DMS79 (cell line): ENCODE results near the gene SLC25A36.
A peak's percentile ranks its signal among the peaks of the same experiment; 100 is the strongest.
"Not testable (repeated sequence)": the region's sequence is repeated elsewhere in the genome, so short reads cannot be mapped to it uniquely, and the experiment has no call there.

Experiments
- DNase-seq: peaks from one replicate; lab custom pipeline; 2025; lab: John Stamatoyannopoulos, UW

Gene SLC25A36

DNA sequence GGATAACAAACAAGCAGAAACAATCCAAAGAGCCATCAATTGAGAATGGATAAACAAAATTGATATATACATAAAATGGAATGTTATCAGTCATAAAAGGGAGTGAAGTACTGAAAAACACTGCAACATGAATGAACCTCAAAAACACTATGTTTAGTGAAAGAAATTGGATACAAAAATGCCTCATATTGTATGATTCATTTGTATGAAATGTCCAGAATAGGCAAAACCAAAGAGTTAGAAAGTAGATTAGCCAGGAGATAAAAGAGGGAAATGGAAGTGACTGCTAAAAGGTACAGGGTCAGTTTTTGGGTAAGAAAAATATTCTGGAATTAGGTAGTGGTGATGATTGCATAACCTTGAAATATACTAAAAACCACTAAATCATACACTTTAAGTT, 9.8 kb upstream of the SLC25A36 start:
- no peak for DNase-seq

DNA sequence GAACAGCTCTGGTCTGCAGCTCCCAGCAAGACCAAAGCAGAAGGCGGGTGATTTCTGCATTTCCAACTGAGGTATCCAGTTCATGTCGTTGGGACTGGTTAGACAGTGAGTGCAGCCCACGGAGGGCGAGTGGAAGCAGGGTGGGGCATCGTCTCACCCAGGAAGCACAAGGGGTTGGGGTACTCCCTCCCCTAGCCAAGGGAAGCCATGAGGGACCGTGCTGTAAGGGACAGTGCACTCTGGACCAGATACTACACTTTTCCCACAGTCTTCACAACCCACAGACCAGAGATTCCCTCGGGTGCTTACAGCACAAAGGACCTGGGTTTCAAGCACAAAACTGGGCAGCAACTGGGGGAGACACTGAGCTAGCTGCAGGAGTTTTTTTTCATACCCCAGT, 8.5 kb upstream of the SLC25A36 start:
- DNase-seq = no peak

DNA sequence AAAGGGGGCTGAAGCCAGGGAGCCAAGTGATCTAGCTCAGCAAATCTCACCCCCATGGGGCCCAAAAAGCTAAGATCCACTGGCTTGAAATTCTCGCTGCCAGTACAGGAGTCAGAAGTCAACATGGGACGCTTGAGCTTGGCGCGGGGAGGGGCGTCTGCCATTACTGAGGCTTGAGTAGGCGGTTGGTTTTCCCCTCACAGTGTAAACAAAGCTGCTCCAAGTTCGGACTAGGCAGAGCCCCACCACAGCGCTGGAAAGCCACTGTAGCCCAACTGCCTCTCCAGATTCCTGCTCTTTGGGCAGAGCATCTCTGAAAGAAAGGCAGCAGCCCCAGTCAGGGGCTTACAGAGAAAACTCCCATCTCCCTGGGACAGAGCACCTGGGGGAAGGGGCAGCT, 8.1 kb upstream of the SLC25A36 start:
- no peak for DNase-seq

DNA sequence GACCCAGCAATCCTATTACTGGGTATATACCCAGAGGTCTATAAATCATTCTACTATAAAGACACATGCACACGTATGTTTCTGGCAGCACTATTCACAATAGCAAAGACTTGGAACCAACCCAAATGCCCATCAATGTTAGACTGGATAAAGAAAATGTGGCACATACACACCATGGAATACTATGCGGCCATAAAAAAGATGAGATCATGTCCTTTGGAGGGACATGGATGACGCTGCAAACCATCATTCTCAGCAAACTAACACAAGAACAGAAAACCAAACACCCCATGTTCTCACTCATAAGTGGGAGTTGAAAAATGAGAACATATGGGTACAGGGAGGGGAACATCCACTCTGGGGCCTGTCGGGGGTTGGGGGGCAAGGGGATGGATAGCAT, 2.3 kb upstream of the SLC25A36 start:
- not testable (repeated sequence) for DNase-seq

DNA sequence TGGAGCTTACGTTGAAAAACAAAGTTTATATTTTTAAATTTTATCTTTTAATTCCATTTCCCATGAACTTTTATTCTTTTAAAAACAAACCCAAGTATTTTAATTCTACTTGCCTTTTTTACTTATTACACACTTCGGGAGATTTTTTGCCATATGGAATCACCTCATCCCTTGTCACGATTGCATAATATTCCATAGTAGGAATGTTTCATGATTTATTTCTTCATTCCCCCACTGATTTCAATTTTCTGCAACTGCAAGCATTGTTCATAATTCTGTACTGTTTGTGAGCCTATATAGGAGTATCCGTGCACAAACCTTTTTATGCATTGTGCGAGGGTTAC, 574 bp upstream of the SLC25A36 start:
- DNase-seq = no peak

DNA sequence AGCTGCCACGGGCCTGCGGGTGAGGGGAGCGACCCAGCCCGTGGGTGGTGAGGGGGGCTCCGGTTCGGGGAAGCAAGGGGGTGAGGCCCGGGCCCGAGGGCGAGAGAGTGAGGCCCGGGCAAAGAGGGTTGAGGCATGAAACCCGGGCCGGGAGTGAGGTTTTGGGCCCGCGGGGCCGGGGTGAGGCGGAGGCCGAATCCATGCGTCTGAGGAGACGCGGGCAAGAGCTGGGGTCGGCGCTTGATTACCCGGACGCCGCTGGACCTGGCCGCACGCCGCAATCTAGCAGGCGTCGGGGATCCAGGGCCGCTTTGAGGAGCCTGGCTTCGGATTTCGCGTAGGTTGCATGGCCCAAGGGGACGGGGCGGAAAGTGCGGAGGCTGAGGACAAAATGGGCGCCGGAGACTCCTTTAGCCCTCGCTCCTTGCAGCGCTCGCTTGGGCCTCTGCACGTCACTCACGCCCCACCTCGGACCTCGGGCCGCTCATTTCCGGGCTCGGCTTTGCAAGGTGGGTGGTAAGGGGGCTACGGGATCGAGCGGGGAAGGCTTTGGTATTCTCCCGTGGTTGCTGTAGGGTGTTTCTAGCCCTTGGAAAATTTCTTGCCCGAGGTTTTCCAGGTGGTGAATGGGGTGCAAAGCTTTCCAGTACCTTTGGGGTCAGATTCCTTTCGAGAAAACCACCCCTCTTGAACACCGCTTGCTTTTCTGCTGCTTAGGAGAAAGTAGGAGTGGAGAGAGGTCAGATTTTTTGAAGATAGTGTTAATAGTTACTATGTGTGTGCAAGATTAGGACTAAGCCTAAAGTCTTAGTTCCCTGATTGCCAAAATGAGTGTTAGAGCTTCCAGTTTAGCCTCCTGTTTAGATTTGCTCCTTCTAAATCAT, 827 bp downstream of the SLC25A36 start:
- peak; percentile 53 for DNase-seq

DNA sequence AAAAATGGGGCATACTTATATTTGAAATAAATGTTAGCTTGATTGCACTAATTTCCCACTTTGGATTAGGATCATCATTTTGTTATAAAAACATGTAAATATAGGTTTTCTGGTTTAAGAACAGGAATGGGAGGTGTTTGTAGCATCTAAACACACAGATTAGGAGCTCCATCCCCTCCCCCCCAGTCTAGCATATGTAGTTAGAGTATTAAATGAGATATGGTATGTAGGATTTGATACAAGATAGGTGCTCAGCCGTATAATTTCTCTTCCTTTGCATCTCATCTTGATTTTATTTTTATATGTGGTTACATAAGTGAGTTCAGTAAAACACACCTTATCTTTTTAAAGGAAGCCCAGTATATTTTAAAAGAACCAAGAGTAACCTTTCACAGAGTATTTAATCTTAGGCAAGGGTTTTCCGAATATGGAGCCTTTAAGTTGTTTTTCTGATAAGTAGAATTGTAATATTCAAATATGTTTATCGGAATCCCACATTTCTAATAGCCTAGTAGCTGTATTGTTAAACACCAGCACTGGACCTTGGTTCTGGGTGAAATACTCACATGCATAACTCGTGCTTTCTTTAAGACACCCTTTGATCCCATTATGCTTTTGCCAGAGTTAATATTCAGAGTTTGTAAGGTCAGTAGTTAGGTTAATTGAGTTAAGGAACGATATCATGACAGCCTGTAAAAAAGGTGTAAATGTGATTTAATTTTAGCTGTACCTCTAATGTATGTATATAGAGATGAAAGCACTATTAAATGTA, 2.3 kb downstream of the SLC25A36 start:
- no peak for DNase-seq

DNA sequence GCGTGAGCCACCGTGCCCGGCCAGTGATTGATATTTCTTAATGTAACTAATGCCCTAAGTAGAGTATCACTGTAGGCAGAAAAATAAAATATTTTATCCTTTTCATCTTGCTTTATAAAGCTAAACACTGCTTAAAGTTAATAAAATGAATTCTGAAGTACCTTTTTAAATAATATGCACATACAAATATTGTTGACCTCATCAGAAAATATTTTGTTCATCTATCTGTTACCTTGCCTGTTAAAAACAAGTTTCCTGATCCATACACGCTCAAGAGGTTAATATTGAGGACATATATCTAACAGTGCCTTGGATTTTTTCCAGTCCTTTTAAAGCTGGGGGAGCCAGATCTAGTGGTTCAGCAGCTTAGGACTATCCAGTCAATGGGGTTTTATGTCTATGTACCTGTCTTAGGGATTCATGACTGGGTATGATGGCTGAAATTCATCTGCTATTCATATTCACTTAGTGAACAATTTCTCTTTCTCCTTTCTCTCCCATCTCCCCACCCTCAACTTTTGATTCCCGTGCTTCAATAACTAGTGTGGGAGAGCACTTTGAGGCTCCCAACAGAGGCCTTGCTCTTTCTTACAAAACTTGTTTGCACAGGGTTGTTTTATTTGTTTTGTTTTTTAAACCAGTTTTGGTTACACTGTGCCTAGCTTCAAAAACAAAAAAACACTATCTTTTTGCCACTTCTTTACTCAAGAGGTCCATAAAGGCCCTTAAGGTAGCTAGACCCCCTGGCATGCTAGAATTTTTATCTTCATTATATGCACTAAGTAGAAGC, 7.0 kb downstream of the SLC25A36 start:
- DNase-seq = no peak

DNA sequence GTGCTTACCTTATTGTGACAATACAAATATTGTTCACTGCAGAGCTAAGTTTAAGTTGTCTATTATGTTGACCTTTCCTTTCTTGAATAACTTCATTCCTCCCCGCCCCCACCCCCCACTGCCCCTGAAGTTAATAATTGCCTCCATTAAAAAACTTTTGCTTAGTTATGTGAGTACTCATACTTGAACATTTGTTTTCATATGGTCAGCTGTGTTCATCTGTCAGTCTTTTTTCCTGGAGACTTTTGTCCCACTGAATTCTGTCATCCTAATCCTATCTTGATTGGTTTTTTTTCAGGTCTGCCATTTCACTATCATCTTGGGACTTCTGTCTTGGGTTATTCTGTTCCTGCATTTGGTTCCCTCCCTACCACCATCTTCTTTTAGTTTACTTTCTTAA, 8.5 kb downstream of the SLC25A36 start:
- DNase-seq = no peak

DNA sequence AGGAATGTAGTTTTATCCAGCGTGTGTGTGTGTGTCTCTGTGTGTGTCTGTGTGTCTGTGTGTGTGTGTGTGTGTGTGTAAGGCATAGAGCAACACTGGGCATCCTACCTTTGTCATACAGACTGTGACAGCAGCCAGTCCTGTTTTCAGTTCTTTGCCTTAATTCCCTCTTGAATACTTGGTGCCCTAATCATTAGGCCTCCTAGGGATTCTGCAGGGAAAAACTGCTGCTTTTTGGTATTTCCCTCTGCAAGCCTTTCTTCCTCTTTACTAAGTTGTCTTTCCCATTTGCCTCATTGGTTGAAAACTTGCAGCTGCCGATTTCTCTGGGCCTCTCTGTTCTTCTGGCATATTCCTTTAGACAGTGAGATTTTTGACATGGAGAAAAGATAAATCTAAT, 9.2 kb downstream of the SLC25A36 start:
- DNase-seq = no peak

DNA sequence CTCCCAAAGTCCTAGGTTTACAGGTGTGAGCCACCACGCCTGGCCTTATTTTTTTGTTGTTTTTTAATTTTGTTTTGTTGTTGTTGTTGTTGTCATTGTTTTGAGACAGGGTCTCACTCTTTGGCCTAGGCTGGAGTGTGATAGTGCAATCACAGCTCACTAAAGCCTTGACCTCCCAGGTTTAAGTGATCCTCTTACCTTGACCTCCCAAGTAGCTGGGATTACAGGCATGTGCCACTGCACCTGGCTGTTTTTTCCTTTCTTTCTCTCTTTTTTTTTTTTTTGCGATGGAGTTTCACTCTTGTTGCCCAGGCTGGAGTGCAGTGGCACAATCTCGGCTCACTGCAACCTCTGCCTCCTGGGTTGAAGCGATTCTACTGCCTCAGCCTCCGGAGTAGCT, 10.1 kb downstream of the SLC25A36 start:
- DNase-seq = not testable (repeated sequence)

DNA sequence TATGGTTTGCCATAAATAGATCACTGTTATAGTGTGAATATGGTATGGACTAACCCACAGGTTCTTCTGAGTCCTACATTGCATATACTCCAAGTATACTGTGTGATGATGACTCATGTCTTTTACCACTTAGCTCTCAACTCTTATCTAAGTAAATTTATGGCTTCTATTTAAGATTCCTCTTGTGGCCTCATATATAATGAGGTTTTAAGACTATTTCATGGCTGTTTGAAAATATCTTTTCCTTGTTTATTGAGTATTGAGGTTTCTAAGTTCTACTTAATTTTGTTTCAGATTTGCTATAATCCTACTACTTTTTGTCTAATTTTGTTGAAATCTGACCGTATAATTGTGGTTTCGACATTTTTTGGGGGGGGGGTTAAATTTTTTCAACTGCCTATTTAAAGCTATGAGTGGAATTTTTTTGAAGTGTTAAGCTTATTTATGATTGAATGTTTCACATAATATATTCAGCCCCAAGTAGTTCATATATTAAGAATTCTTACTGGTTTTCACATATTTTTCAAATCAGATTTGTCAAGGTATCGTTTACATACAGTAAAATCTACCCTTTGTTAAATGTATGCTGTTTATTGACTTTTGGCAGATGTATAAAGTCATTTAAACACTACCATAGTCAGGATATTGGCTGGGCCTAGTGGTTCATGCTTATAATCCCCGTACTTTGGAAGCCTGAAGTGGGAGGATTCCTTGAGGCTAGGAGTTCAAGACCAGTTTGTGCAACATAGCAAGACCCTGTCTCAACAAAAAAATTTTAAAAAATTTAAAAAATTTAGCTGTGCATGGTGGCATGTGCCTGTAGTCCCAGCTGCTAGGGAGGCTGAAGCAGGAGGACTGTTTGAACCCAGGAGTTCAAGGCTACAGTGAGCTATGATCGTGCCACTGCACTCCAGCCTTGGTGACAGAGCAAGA, 11.7 kb downstream of the SLC25A36 start:
- DNase-seq = no peak

DNA sequence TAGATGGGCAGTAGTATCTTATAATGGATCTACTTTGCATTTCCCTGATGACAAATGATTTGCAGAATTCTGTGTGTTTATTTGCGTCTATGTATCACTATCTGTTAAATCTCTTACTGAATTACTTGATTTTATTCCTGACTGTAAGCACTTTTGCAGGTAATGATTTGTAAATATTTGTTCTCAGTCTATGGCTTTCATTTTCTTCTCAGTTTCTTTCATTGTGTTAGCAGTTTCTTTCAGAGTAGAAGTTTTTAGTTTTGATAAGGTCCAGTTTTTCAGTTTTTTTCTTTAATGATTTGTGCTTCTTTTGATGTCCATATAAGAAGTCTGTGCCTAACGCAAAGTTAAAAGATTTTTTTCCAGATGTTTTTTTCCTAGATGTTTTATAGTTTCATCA, 12.9 kb downstream of the SLC25A36 start:
- no peak for DNase-seq

DNA sequence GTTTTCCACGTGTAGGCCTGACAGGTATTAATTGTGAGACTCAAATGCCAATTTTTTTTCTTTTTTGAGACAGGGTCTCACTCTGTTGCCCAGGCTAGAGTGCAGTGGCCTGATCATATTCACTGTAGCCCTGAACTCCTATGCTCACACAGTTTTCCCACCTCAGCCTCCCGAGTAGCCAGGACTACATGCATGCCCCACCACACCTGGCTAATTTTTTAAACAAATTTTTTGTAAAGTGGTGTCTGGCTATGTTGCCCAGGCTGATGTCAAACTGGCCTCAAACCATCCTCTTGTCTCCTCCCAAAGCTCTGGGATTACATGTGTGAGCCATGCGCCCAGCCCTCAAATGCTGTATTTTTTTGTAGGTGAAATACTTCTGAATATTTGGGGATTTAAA, 14.0 kb downstream of the SLC25A36 start:
- DNase-seq = no peak

DNA sequence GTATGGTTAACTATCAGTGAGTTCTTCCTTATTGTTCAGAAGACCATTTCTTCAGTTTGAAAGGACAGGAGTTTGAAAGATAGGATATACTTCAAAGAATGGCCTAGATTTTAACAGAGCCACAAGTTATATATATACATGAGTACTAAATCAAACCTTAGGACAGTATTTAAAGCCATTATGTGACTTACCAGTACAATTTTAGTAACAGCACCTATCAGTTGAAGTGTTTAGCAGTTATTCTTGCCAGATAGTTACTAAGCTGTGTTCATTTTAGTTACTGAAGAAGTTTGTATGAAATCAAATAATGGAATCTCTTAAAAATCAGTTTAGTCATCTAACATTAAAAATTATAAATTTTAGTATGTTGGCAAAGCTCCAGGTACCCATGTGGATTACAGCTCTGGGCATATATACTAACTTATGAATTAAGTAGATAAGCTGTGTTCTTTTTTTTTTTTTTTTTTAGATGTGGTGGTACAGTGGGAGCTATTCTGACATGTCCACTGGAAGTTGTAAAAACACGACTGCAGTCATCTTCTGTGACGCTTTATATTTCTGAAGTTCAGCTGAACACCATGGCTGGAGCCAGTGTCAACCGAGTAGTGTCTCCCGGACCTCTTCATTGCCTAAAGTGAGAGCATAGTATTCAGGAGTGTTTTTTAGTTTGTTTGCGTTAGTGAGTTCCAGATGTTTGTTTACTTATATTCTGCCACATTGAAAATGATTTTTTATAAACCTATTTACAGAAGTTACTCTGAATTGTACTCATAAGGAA, 14.6 kb downstream of the SLC25A36 start:
- DNase-seq = no peak

DNA sequence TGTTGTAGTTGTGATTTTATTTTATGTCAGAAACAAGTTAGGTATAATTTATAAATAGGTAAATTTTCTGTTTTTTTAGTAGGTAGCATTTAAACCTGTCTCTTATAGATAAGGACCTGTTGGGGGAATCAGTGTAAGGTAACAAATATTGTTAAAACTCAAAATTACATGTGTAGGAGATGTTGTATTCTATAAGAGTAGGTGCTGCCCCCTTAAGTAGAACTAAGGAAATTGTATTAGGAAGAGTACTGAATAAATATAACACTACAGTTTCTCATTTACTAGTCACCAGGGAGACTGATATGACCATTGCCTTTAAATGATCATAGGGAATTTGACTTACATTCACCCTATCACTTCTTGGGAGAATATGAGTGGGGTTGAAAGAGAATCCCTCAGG, 31.2 kb downstream of the SLC25A36 start:
- DNase-seq = no peak

DNA sequence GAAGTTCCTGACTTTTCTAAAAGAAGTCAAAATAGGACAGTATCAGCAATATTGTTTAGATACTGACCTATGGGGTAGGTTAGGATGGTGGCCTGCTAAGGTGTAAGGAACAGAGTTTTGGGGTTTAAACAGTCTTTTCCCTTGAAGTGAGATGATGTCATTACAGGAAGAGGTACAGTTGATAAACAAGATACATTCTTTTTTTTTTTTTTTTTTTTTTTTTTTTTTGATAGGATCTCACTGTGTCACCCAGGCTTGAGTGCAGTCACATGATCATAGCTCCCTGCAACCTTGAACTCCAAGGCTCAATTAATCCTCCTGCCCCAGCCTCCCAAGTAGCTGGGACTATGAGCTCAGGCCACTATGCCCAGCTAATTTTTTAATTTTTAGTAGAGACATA, 33.3 kb downstream of the SLC25A36 start:
- no peak for DNase-seq

DNA sequence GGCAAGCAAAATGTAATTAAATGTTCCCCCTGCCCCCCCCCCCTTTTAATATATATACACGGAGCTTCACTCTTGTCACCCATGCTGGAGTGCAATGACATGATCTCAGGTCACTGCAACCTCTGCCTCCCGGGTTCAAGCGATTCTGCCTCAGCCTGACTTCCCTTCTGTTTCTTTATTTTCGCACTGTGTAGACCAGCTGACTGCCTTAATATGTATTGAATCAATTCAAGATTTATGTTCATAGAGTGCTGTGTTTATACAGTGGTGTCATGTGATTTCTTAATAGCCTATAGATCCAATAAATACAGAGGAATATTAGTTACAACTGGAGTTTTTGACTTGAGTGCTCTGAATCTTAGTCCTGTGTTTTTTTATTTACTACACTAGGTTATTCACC, 39.0 kb downstream of the SLC25A36 start:
- no peak for DNase-seq

DNA sequence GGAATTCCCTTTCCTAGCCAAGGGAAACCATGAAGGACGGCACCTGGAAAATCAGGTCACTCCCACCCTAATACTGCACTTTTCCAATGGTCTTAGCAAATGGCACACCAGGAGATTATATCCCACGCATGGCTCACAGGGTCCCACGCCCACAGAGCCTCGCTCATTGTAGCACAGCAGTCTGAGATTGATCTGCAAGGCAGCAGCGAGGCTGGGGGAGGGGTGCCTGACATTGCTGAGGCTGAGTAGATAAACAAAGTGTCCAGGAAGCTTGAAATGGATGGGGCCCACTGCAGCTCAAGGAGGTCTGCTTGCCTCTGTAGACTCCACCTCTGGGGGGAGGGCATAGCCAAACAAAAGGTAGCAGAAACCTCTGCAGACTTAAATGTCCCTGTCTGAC, 46.2 kb downstream of the SLC25A36 start:
- DNase-seq = not testable (repeated sequence)

DNA sequence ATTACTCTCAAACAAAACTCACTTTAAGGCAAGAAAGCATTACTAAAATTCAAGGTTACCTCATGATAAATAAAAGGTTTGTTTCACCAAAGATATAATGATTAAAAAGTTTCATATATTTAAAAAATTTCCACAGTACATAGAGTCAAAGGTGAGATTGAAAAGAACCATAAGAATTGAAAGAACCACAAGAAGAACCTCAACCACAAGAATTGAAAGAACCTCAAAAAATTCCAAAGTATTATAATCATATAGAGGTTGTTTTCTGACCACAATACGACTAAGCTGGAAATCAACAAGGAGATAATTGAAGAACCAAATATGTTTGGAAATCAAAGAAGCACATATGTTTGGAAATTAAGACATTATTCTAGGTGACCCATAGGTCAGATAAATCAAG, 52.7 kb downstream of the SLC25A36 start:
- DNase-seq = no peak

DNA sequence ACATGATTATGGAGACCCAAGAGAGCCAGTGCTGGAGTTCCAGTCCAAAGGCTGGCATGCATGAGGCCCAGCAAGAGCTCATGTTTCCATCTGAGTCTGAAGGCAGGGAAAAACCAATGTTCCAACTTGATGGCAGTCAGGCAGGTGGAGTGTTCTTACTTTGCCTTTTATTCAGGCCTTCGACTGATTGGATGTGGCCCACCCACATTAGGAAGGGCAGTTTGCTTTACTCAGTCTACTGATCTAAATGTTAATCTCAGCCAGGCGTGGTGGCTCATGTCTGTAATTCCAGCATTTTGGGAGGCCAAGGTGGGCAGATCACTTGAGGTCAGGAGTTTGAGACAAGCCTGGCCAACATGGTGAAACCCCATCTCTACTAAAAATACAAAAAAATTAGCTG, 53.2 kb downstream of the SLC25A36 start:
- not testable (repeated sequence) for DNase-seq
